ENCODE data around the gene ANKS6.

The ANKS6 gene

GRCh38 chr9:98763986-98764745 lies 32.2 kb downstream of the ANKS6 start:
- DNase-seq: no peak
- TF ChIP-seq POLR2A (IDR thresholded peaks at IDR 0.05; ENCODE audit: low read length) (no peak), GATA1 (IDR thresholded peaks at IDR 0.05; ENCODE audit: low read depth, low read length) (no peak)

GRCh38 chr9:98760231-98760630 lies 36.1 kb downstream of the ANKS6 start:
- no peak for TF ChIP-seq GATA1 (IDR thresholded peaks at IDR 0.05; ENCODE audit: low read depth, low read length)
- TF ChIP-seq POLR2A (IDR thresholded peaks at IDR 0.05; ENCODE audit: low read length): no peak

GRCh38 chr9:98755006-98755618 lies 41.2 kb downstream of the ANKS6 start:
- TF ChIP-seq GATA1 (IDR thresholded peaks at IDR 0.05; ENCODE audit: low read depth, low read length) (no peak), POLR2A (IDR thresholded peaks at IDR 0.05; ENCODE audit: low read length) (no peak)
- peak in 1 of 2 experiments; percentile 24 for DNase-seq

More at GRCh38 chr9:98760231-98760630, 36.1 kb downstream of the ANKS6 start:
- DNase-seq: no peak

- DNase-seq: no peak
- no peak for TF ChIP-seq POLR2A (IDR thresholded peaks at IDR 0.05; ENCODE audit: low read length)
- TF ChIP-seq GATA1 (IDR thresholded peaks at IDR 0.05; ENCODE audit: low read depth, low read length): no peak
Measured at GRCh38 chr9:98751210-98751609, 45.1 kb downstream of the ANKS6 start.

- no peak for DNase-seq
- TF ChIP-seq GATA1 (IDR thresholded peaks at IDR 0.05; ENCODE audit: low read depth, low read length) (no peak), POLR2A (IDR thresholded peaks at IDR 0.05; ENCODE audit: low read length) (no peak)
Measured at GRCh38 chr9:98750364-98751060, 45.8 kb downstream of the ANKS6 start.

- TF ChIP-seq GATA1 (IDR thresholded peaks at IDR 0.05; ENCODE audit: low read depth, low read length) (no peak), POLR2A (IDR thresholded peaks at IDR 0.05; ENCODE audit: low read length) (no peak)
- DNase-seq: no peak
Measured at GRCh38 chr9:98747476-98747875, 48.9 kb downstream of the ANKS6 start.

- no peak for TF ChIP-seq POLR2A (IDR thresholded peaks at IDR 0.05; ENCODE audit: low read length)
- no peak for TF ChIP-seq GATA1 (IDR thresholded peaks at IDR 0.05; ENCODE audit: low read depth, low read length)
- no peak for DNase-seq
Measured at GRCh38 chr9:98745470-98745869, 50.9 kb downstream of the ANKS6 start.

- TF ChIP-seq GATA1 (IDR thresholded peaks at IDR 0.05; ENCODE audit: low read depth, low read length) (no peak), POLR2A (IDR thresholded peaks at IDR 0.05; ENCODE audit: low read length) (no peak)
- DNase-seq: no peak
Measured at GRCh38 chr9:98743818-98744611, 52.3 kb downstream of the ANKS6 start.

DNA sequence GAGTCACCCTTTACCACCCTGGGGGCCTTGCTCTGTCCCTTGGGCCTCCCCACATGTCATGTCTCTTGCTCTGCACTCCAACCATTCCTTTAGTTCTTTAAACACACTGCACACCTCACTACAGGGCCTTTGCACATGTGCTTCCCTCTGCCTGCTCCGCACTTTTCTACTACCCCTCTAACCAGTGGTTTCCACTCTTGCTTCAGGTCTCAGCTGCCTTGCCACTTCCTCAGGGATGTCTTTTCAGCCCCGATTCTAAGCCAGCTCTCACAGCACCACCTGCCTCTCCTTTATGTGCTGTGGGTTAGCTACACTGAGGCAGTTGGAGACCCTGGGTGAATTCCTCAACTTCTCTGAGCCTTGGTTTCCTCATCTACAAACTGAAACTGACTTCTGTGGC lies 53.0 kb downstream of the ANKS6 start:
- TF ChIP-seq POLR2A (IDR thresholded peaks at IDR 0.05; ENCODE audit: low read length) (no peak), GATA1 (IDR thresholded peaks at IDR 0.05; ENCODE audit: low read depth, low read length) (no peak)
- DNase-seq: no peak

DNA sequence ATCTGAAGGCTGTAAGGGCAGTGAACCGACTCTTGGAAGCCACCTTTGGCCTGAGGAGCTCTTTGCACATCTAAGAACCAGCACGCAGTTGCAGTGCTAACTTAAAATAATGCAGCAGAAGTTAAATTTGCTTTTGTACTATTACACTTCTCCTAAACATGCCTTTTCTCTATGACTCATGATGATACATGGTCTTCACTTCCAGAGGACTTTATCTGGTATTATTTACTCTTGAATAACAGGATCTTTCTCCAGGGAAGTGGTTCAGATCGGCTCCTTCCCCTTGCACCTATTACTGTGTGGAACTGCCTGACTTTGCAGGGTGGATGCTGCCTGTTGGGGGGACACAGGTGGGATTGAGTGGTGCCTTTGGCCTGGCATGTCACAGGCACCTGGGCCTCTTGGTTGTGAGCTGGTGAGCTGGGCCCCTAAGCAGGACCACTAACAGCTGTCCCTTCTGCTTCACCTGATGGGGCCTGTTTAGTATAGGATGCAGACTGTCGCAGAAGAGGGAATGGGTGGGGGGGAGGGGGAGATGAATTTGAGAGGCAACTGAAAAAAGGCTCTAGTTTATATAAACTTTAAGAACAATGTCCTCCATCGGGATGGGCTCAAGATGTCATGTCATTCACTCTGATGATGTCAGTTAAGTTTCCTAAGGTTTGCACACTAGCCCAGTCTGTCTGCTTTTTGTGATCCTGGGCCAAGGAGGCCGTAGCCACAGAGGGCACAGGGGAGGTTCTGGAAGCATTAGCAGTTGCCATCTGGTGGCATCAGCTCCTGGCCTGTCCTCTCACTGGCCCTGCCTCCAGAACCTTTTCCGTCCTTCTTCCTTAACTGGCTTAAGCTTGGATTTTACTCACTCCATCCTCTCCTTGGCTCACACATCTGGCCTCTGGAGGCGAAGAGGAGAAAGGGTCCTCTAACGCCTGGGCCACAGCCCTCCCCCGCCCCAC lies 53.8 kb downstream of the ANKS6 start:
- TF ChIP-seq POLR2A (IDR thresholded peaks at IDR 0.05; ENCODE audit: low read length): no peak
- TF ChIP-seq GATA1 (IDR thresholded peaks at IDR 0.05; ENCODE audit: low read depth, low read length): no peak
- no peak for DNase-seq

- DNase-seq: no peak
- TF ChIP-seq POLR2A (IDR thresholded peaks at IDR 0.05; ENCODE audit: low read length): no peak
- no peak for TF ChIP-seq GATA1 (IDR thresholded peaks at IDR 0.05; ENCODE audit: low read depth, low read length)
Measured at GRCh38 chr9:98740226-98740881, 56.0 kb downstream of the ANKS6 start.

- DNase-seq: no peak
- no peak for TF ChIP-seq GATA1 (IDR thresholded peaks at IDR 0.05; ENCODE audit: low read depth, low read length)
Measured at GRCh38 chr9:98738741-98739140, 57.6 kb downstream of the ANKS6 start.

All from erythroblast (primary cell).